Renal cortical epithelial cell (primary cell): ENCODE data around the gene OR7A10. TPM values are rescaled to one million over a fixed set of nuclear protein-coding genes. Genes with fewer than 3 reads are reported as not detected.
A peak's percentile ranks its signal among the peaks of the same experiment; 100 is the strongest.

Source experiments
- DNase-seq: peaks from one replicate; pipeline ENCODE4 v3.0.0-alpha.2; 2011; ENCODE audit warnings: low read depth
- total RNA-seq: library from RNA; depleted of rRNA; stranded (reverse); fragments of >200 nt; gene quantifications from 2 replicates; pipeline ENCODE4 v1.2.3, GENCODE V29; 2014

The OR7A10 gene
- not detected in 2 replicates for total RNA-seq

GRCh38 chr19:14848822-14849221 is at the start of gene OR7A10:
Gene OR7A10 (minus strand): TSS chr19:14848922. CDS start chr19:14841877, 7,045 bp downstream.
- no peak for DNase-seq

- DNase-seq: no peak
These were observed 42.1 kb upstream of the OR7A10 start for GRCh38 chr19:14890643-14891379.

- no peak for DNase-seq
These were observed 41.4 kb upstream of the OR7A10 start for GRCh38 chr19:14889994-14890642.

- no peak for DNase-seq
These were observed 37.3 kb upstream of the OR7A10 start, which contains the start of gene OR7A17 for GRCh38 chr19:14886032-14886431. Gene OR7A17 (minus strand): TSS chr19:14886132. CDS start chr19:14881355, 4,777 bp downstream.

- DNase-seq: peak; percentile 8
These were observed 23.0 kb upstream of the OR7A10 start for GRCh38 chr19:14871619-14872230.

- no peak for DNase-seq
These were observed 19.8 kb upstream of the OR7A10 start for GRCh38 chr19:14868497-14868896.

GRCh38 chr19:14843578-14843977 is 5.1 kb downstream of the OR7A10 start:
- no peak for DNase-seq

- no peak for DNase-seq
These were observed 5.6 kb downstream of the OR7A10 start for GRCh38 chr19:14843169-14843568.

- DNase-seq: no peak
These were observed 8.5 kb downstream of the OR7A10 start for GRCh38 chr19:14840206-14840605.

- DNase-seq: no peak
These were observed 11.3 kb downstream of the OR7A10 start for GRCh38 chr19:14837391-14837790.

GRCh38 chr19:14835011-14835410 is 13.7 kb downstream of the OR7A10 start, which contains the start of the genes OR7A5 and OR7C1:
Gene OR7A5 (minus strand): TSS chr19:14835185. CDS start chr19:14828241, 6,944 bp downstream.
Gene OR7C1 (minus strand): TSS chr19:14835185. CDS start chr19:14800136, 35,049 bp downstream.
- DNase-seq: peak; percentile 13

GRCh38 chr19:14830702-14831101 is 18.0 kb downstream of the OR7A10 start:
- DNase-seq: peak; percentile 17

GRCh38 chr19:14826006-14826405 is 22.7 kb downstream of the OR7A10 start:
- peak; percentile 6 for DNase-seq

GRCh38 chr19:14821937-14822336 is 26.8 kb downstream of the OR7A10 start:
- DNase-seq: no peak

GRCh38 chr19:14818588-14818987 is 30.1 kb downstream of the OR7A10 start:
- DNase-seq: no peak

- no peak for DNase-seq
These were observed 31.7 kb downstream of the OR7A10 start for GRCh38 chr19:14817052-14817451.

- DNase-seq: no peak
These were observed 33.6 kb downstream of the OR7A10 start for GRCh38 chr19:14814982-14815652.

- DNase-seq: no peak
These were observed 39.3 kb downstream of the OR7A10 start for GRCh38 chr19:14809272-14810057.

GRCh38 chr19:14804765-14805164 is 44.0 kb downstream of the OR7A10 start:
- no peak for DNase-seq

GRCh38 chr19:14798760-14799159 is 50.0 kb downstream of the OR7A10 start:
- no peak for DNase-seq

GRCh38 chr19:14796021-14796420 is 52.7 kb downstream of the OR7A10 start:
- no peak for DNase-seq
